Ovary (tissue), 3 donors: Measurements from ENCODE around the gene USH2A.

Source experiments
- CTCF ChIP-seq, 3 donors: fragments of 450-650 bp in 2 of 3; fragments of 200-600 bp in 1 of 3; IDR thresholded peaks; one replicate each; pipeline versions ENCODE4 v1.5.1 to v1.8.0; 2016 to 2022; ENCODE audit warnings: antibody characterized with exemption in 3 of 3, mild to moderate bottlenecking in 1 of 3
- POLR2A ChIP-seq: fragments of 450-650 bp; IDR thresholded peaks from one replicate; pipeline ENCODE4 v1.6.1; 2017; ENCODE audit warnings: antibody characterized with exemption, mild to moderate bottlenecking, moderate library complexity
- donor health status: DM: no; HTN: no; CAD: no.

- TF ChIP-seq CTCF (IDR thresholded peaks at IDR 0.05) (no peak), POLR2A (no peak)
These were observed 782.7 kb downstream of the USH2A start for GRCh38 chr1:215640429-215641148.
